ENCODE results near the gene GRIN1.

The GRIN1 gene

GRCh38 chr9:137159105-137160053, 20.4 kb downstream of the GRIN1 start:
- H3K27me3 ChIP-seq (replicated peaks; ENCODE audit: control insufficient read depth, insufficient read depth, low read length), result no peaks in the 10 kb centered on the region
- H3K4me3 ChIP-seq (replicated peaks; ENCODE audit: low read depth, low read length), result no peak overlapping the region
- TF ChIP-seq, protein P1, sequence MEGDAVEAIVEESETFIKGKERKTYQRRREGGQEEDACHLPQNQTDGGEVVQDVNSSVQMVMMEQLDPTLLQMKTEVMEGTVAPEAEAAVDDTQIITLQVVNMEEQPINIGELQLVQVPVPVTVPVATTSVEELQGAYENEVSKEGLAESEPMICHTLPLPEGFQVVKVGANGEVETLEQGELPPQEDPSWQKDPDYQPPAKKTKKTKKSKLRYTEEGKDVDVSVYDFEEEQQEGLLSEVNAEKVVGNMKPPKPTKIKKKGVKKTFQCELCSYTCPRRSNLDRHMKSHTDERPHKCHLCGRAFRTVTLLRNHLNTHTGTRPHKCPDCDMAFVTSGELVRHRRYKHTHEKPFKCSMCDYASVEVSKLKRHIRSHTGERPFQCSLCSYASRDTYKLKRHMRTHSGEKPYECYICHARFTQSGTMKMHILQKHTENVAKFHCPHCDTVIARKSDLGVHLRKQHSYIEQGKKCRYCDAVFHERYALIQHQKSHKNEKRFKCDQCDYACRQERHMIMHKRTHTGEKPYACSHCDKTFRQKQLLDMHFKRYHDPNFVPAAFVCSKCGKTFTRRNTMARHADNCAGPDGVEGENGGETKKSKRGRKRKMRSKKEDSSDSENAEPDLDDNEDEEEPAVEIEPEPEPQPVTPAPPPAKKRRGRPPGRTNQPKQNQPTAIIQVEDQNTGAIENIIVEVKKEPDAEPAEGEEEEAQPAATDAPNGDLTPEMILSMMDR (IDR thresholded peaks at IDR 0.05; ENCODE audit: insufficient read depth, low read length, poor library complexity, severe bottlenecking), result no peak
- no peaks in the 10 kb centered on the region for H3K36me3 ChIP-seq (ENCODE audit: control insufficient read depth, insufficient read depth, low read length)
- no peak for DNase-seq (ENCODE audit: extremely low read depth, insufficient read length)

DNA sequence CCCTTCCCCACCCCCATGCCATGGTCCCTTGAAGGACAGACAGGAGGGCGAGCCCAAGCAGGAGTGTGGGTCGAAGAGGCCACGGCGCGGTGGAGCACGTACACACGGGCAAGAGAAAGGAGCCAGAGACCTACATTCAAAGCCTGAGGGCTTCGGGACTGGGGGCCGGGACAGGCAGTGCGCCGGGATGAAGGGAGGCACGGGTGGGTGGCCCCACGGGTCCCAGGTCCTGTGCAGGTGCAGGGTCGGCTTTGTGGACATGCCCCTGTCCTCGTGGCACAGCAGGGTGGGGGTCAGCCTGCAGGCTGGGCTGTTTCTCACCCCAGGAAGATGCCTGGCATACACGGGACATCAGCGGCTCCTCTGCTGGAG, 21.1 kb downstream of the GRIN1 start:
- no peak overlapping the region for H3K4me3 ChIP-seq (replicated peaks; ENCODE audit: low read depth, low read length)
- H3K27me3 ChIP-seq (replicated peaks; ENCODE audit: control insufficient read depth, insufficient read depth, low read length), result no peaks in the 10 kb centered on the region
- DNase-seq (ENCODE audit: extremely low read depth, insufficient read length), result no peak
- no peaks in the 10 kb centered on the region for H3K36me3 ChIP-seq (ENCODE audit: control insufficient read depth, insufficient read depth, low read length)
- TF ChIP-seq, protein P1 (IDR thresholded peaks at IDR 0.05; ENCODE audit: insufficient read depth, low read length, poor library complexity, severe bottlenecking), result no peak

GRCh38 chr9:137160716-137161557, 22.0 kb downstream of the GRIN1 start:
- TF ChIP-seq, protein P1 (IDR thresholded peaks at IDR 0.05; ENCODE audit: insufficient read depth, low read length, poor library complexity, severe bottlenecking), result no peak
- Histone ChIP-seq H3K27me3 (replicated peaks; ENCODE audit: control insufficient read depth, insufficient read depth, low read length) (no peaks in the 10 kb centered on the region), H3K4me3 (replicated peaks; ENCODE audit: low read depth, low read length) (no peak overlapping the region), H3K36me3 (ENCODE audit: control insufficient read depth, insufficient read depth, low read length) (no peaks in the 10 kb centered on the region)
- DNase-seq (ENCODE audit: extremely low read depth, insufficient read length), result no peak

DNA sequence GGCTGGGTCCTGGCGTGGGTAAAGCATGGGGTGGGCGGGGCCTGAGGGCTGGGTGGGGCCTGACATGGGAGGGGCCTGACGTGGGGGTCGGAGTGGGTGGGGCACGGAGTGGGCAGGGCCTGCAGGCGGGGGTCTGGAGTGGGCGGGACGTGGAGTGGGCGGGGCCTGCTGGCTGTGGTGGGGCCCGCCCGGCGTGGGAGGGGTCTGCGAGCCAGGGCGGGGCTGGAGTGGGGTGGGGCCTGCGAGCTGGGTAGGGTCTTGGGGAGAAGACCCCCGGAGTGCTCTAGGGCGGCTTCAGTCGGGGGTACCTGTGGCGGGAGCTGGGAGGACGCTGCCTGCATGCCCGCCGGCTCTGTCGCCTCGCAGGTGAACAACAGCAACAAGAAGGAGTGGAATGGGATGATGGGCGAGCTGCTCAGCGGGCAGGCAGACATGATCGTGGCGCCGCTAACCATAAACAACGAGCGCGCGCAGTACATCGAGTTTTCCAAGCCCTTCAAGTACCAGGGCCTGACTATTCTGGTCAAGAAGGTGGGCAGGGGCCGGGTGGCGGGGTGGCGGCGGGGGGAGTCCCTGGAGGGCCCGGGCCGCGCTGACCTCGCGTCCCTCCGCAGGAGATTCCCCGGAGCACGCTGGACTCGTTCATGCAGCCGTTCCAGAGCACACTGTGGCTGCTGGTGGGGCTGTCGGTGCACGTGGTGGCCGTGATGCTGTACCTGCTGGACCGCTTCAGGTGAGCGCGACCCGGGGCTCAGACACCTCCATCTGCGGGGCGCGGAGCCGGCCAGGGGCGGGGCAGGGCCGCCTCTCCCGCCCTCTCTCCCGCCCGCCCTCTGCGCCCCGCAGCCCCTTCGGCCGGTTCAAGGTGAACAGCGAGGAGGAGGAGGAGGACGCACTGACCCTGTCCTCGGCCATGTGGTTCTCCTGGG, 22.9 kb downstream of the GRIN1 start:
- H3K4me3 ChIP-seq (replicated peaks; ENCODE audit: low read depth, low read length), result no peak overlapping the region
- DNase-seq (ENCODE audit: extremely low read depth, insufficient read length), result no peak
- TF ChIP-seq, protein P1 (IDR thresholded peaks at IDR 0.05; ENCODE audit: insufficient read depth, low read length, poor library complexity, severe bottlenecking), result no peak
- no peaks in the 10 kb centered on the region for H3K36me3 ChIP-seq (ENCODE audit: control insufficient read depth, insufficient read depth, low read length)
- H3K27me3 ChIP-seq (replicated peaks; ENCODE audit: control insufficient read depth, insufficient read depth, low read length), result no peaks in the 10 kb centered on the region; the same call in 1 of the 2 replicates
